ENCODE data around the gene USP34.
"Not testable (repeated sequence)": the region's sequence is repeated elsewhere in the genome, so short reads cannot be mapped to it uniquely, and the experiment has no call there.

Gene USP34

GRCh38 chr2:61244694-61245093 lies 226.2 kb downstream of the USP34 start:
- DNase-seq = no peak

- no peak for DNase-seq
These were observed 229.6 kb downstream of the USP34 start for GRCh38 chr2:61241266-61241665.

- no peak for DNase-seq
These were observed 232.5 kb downstream of the USP34 start for GRCh38 chr2:61238219-61239012.

- DNase-seq = no peak
These were observed 235.2 kb downstream of the USP34 start for GRCh38 chr2:61235716-61236115.

GRCh38 chr2:61233581-61233980 lies 237.3 kb downstream of the USP34 start:
- DNase-seq = peak; percentile 8

GRCh38 chr2:61229936-61230335 lies 241.0 kb downstream of the USP34 start:
- DNase-seq = peak; percentile 23

GRCh38 chr2:61222567-61222966 lies 248.3 kb downstream of the USP34 start:
- no peak for DNase-seq

GRCh38 chr2:61221819-61222218 lies 249.1 kb downstream of the USP34 start:
- no peak for DNase-seq

- peak; percentile 38 for DNase-seq
These were observed 250.1 kb downstream of the USP34 start for GRCh38 chr2:61220768-61221167.

- no peak for DNase-seq
These were observed 252.1 kb downstream of the USP34 start for GRCh38 chr2:61218817-61219170.

- DNase-seq = no peak
These were observed 252.6 kb downstream of the USP34 start for GRCh38 chr2:61218076-61218816.

GRCh38 chr2:61214171-61214570 lies 256.7 kb downstream of the USP34 start:
- no peak for DNase-seq

- DNase-seq = peak; percentile 79
These were observed 260.4 kb downstream of the USP34 start for GRCh38 chr2:61210332-61210981.

- no peak for DNase-seq
These were observed 265.8 kb downstream of the USP34 start for GRCh38 chr2:61205132-61205531.

GRCh38 chr2:61196671-61197070 lies 274.2 kb downstream of the USP34 start:
- no peak for DNase-seq

GRCh38 chr2:61194646-61195045 lies 276.2 kb downstream of the USP34 start:
- not testable (repeated sequence) for DNase-seq

GRCh38 chr2:61193670-61194561 lies 277.0 kb downstream of the USP34 start:
- no peak for DNase-seq

GRCh38 chr2:61187085-61187484 lies 283.8 kb downstream of the USP34 start:
- DNase-seq = no peak

GRCh38 chr2:61185231-61185728 lies 285.6 kb downstream of the USP34 start:
- DNase-seq = no peak

- DNase-seq = no peak
These were observed 286.6 kb downstream of the USP34 start for GRCh38 chr2:61184263-61184662.

GRCh38 chr2:61183795-61184194 lies 287.1 kb downstream of the USP34 start:
- no peak for DNase-seq

- DNase-seq = no peak
These were observed 288.9 kb downstream of the USP34 start for GRCh38 chr2:61182059-61182383.

Measured in fibroblast of skin of scalp (primary cell).